H1 (cell line): ENCODE measurements around the gene IL1RAP. TPM values are rescaled to one million over a fixed set of nuclear protein-coding genes. Genes with fewer than 3 reads are reported as not detected.

Experiments used
- CTCF ChIA-PET: fragments of 300-600 bp; sonication (Branson Sonifier 250); formaldehyde crosslinking; loops from one replicate; lab custom pipeline; 2021; ENCODE audit not compliant: partially characterized antibody; lab: Charles Lee
- POLR2A ChIA-PET: fragments of 300-600 bp; sonication (Branson Sonifier 250); formaldehyde crosslinking; loops from one replicate; lab custom pipeline; 2021; ENCODE audit warnings: inconsistent platforms; ENCODE audit not compliant: partially characterized antibody; lab: Charles Lee
- DNase-seq, 2 experiments: peaks; one replicate each; pipeline versions ENCODE4 v3.0.0 to v3.0.0-alpha.2; 2010 to 2022; ENCODE audit warnings: low spot score in 2 of 2, low read depth in 1 of 2, mixed read lengths in 1 of 2
- FAIRE-seq: peaks from 2 replicates; lab custom pipeline; 2011; peaks lifted over from hg19 to GRCh38; lab: Jason Lieb, UNC
- H2AFZ ChIP-seq: 2 replicates; pipeline ENCODE4 v1.8.1; 2012; ENCODE audit warnings: low read length, inconsistent platforms
- H2AK5ac ChIP-seq: 2 replicates; pipeline ENCODE4 v1.6.1; 2013; ENCODE audit warnings: low read depth, low read length
- H2BK120ac ChIP-seq: replicated peaks from 2 replicates; pipeline ENCODE3; 2013; ENCODE audit warnings: low read depth, low read length, inconsistent platforms
- H2BK12ac ChIP-seq: 2 replicates; pipeline ENCODE4 v1.6.1; 2013; ENCODE audit warnings: low read depth, low read length
- H2BK15ac ChIP-seq: 2 replicates; pipeline ENCODE4 v1.6.1; 2013; ENCODE audit warnings: low read length
- H2BK20ac ChIP-seq: 2 replicates; pipeline ENCODE4 v1.6.1; 2013; ENCODE audit warnings: low read length
- H2BK5ac ChIP-seq: 2 replicates; pipeline ENCODE4 v1.6.1; 2013; ENCODE audit warnings: low read depth, low read length
- H3K14ac ChIP-seq: 2 replicates; pipeline ENCODE4 v1.6.1; 2013; ENCODE audit warnings: inconsistent platforms; ENCODE audit not compliant: insufficient read length
- H3K18ac ChIP-seq: 2 replicates; pipeline ENCODE4 v1.6.1; 2013; ENCODE audit warnings: low read length; ENCODE audit errors: extremely low read depth
- H3K23ac ChIP-seq: 2 replicates; pipeline ENCODE4 v1.6.1; 2013; ENCODE audit warnings: inconsistent platforms; ENCODE audit not compliant: insufficient read length
- H3K23me2 ChIP-seq: 2 replicates; pipeline ENCODE4 v1.6.1; 2013; ENCODE audit warnings: low read depth, low read length
- H3K27ac ChIP-seq: 2 replicates; pipeline ENCODE4 v1.6.1; 2011; ENCODE audit warnings: low read depth, low read length, inconsistent platforms
- H3K27me3 ChIP-seq, 4 experiments: replicated peaks in 1 of 4; 1 replicate in 1 of 4; 2 replicates in 3 of 4; pipeline versions ENCODE4 v1.6.1 to v1.8.1; 2011 to 2013; ENCODE audit warnings: low read length in 3 of 4, mild to moderate bottlenecking in 3 of 4, inconsistent platforms in 2 of 4, mixed read lengths in 2 of 4, moderate library complexity in 1 of 4; ENCODE audit not compliant: control insufficient read depth in 3 of 4, insufficient read depth in 3 of 4; ENCODE audit errors: extremely low read depth in 1 of 4
- H3K36me3 ChIP-seq, 4 experiments: 2 replicates each; pipeline versions ENCODE4 v1.6.1 to v1.8.1; 2011 to 2013; ENCODE audit warnings: mild to moderate bottlenecking in 4 of 4, low read length in 3 of 4, moderate library complexity in 2 of 4, control low read depth in 1 of 4, inconsistent platforms in 1 of 4; ENCODE audit not compliant: insufficient read depth in 4 of 4, control insufficient read depth in 2 of 4
- H3K4ac ChIP-seq: replicated peaks from 2 replicates; pipeline ENCODE3; 2013; ENCODE audit warnings: low read length, low read depth, mixed read lengths, inconsistent platforms; ENCODE audit not compliant: insufficient read length
- H3K4me1 ChIP-seq, 4 experiments: replicated peaks in 1 of 4; 1 replicate in 1 of 4; 2 replicates in 3 of 4; pipeline versions ENCODE4 v1.6.1 to v1.8.1; 2011 to 2013; ENCODE audit warnings: low read length in 3 of 4, inconsistent platforms in 2 of 4, mixed read lengths in 1 of 4; ENCODE audit not compliant: insufficient read depth in 4 of 4, control insufficient read depth in 3 of 4
- H3K4me2 ChIP-seq, 2 experiments: 2 replicates each; pipeline versions ENCODE4 v1.6.1 to v1.8.1; 2011 to 2013; ENCODE audit warnings: low read depth in 2 of 2, low read length in 2 of 2, control low read depth in 1 of 2, inconsistent platforms in 1 of 2, mild to moderate bottlenecking in 1 of 2; ENCODE audit not compliant: insufficient read depth in 1 of 2
- H3K4me3 ChIP-seq, 4 experiments: fragments of 200-600, 300-600 bp in 1 of 4; sonication (generic), shearing (Covaris generic), sonication (Bioruptor Twin) in 1 of 4; 2 replicates each; pipeline versions ENCODE4 v1.5.1 to v1.8.1; 2011 to 2016; ENCODE audit warnings: low read length in 4 of 4, low read depth in 3 of 4, control low read depth in 2 of 4, inconsistent platforms in 2 of 4, mild to moderate bottlenecking in 2 of 4, mixed read lengths in 1 of 4, moderate library complexity in 1 of 4; ENCODE audit not compliant: insufficient read depth in 2 of 4; ENCODE audit errors: extremely low read depth in 1 of 4
- H3K56ac ChIP-seq: replicated peaks from 2 replicates; pipeline ENCODE3; 2013; ENCODE audit warnings: low read depth, mild to moderate bottlenecking, mixed read lengths, low read length, inconsistent platforms; ENCODE audit not compliant: insufficient read length
- H3K79me1 ChIP-seq: 2 replicates; pipeline ENCODE4 v1.6.1; 2013; ENCODE audit warnings: low read depth, low read length, control low read depth
- H3K79me2 ChIP-seq, 2 experiments: 2 replicates each; pipeline versions ENCODE4 v1.6.1 to v1.8.1; 2012 to 2013; ENCODE audit warnings: low read length in 2 of 2, mild to moderate bottlenecking in 2 of 2, inconsistent platforms in 1 of 2; ENCODE audit not compliant: insufficient read depth in 2 of 2, control insufficient read depth in 1 of 2
- H3K9ac ChIP-seq, 4 experiments: replicated peaks in 1 of 4; 1 replicate in 1 of 4; 2 replicates in 3 of 4; pipeline versions ENCODE4 v1.6.1 to v1.8.1; 2011 to 2013; ENCODE audit warnings: low read depth in 3 of 4, low read length in 3 of 4, control low read depth in 2 of 4, mild to moderate bottlenecking in 2 of 4, moderate library complexity in 2 of 4, inconsistent platforms in 1 of 4; ENCODE audit errors: extremely low read depth in 1 of 4
- H3K9me3 ChIP-seq, 2 experiments: 2 replicates each; pipeline versions ENCODE4 v1.6.1 to v1.8.1; 2012 to 2013; ENCODE audit warnings: mild to moderate bottlenecking in 2 of 2, moderate library complexity in 2 of 2, control low read depth in 1 of 2, inconsistent platforms in 1 of 2, low read depth in 1 of 2, low read length in 1 of 2, mixed read lengths in 1 of 2; ENCODE audit not compliant: insufficient read depth in 2 of 2
- H4K20me1 ChIP-seq, 2 experiments: replicated peaks in 1 of 2; 2 replicates each; pipeline versions ENCODE3 to v1.8.1; 2011 to 2013; ENCODE audit warnings: inconsistent platforms in 2 of 2, low read length in 2 of 2, mild to moderate bottlenecking in 1 of 2; ENCODE audit not compliant: insufficient read depth in 2 of 2, control insufficient read depth in 1 of 2
- H4K5ac ChIP-seq: 2 replicates; pipeline ENCODE4 v1.6.1; 2013; ENCODE audit warnings: low read length, low read depth, mixed read lengths, inconsistent platforms; ENCODE audit not compliant: insufficient read length
- H4K8ac ChIP-seq: 2 replicates; pipeline ENCODE4 v1.8.0; 2013; ENCODE audit warnings: mild to moderate bottlenecking, moderate library complexity, low read length, inconsistent platforms; ENCODE audit not compliant: insufficient read depth; ENCODE audit errors: extremely low read depth
- H4K91ac ChIP-seq: replicated peaks from 2 replicates; pipeline ENCODE3; 2013; ENCODE audit warnings: low read length, mixed read lengths, inconsistent platforms; ENCODE audit not compliant: insufficient read length
- BRCA1 ChIP-seq: IDR thresholded peaks from 2 replicates; pipeline ENCODE4 v1.6.1; 2012; ENCODE audit warnings: low read depth, low read length, improper control_type of control experiment
- EP300 ChIP-seq, 2 experiments: IDR thresholded peaks; 1 replicate in 1 of 2; 2 replicates in 1 of 2; pipeline ENCODE4 v1.6.1; 2011 to 2012; ENCODE audit warnings: low read depth in 2 of 2, low read length in 2 of 2, mild to moderate bottlenecking in 2 of 2, borderline replicate concordance in 1 of 2, inconsistent platforms in 1 of 2, moderate library complexity in 1 of 2
- HDAC2 ChIP-seq, 2 experiments: fragments of 300-600 bp in 1 of 2; sonication (generic) in 1 of 2; IDR thresholded peaks; 2 replicates each; pipeline ENCODE4 v1.6.1; 2011 to 2012; ENCODE audit warnings: low read depth in 2 of 2, low read length in 2 of 2, mild to moderate bottlenecking in 2 of 2, moderate library complexity in 2 of 2, borderline replicate concordance in 1 of 2, inconsistent platforms in 1 of 2
- KDM4A ChIP-seq: IDR thresholded peaks from one replicate; pipeline ENCODE4 v1.7.1; 2012; ENCODE audit warnings: low read depth, mild to moderate bottlenecking, moderate library complexity, low read length, inconsistent platforms; ENCODE audit not compliant: severe bottlenecking
- SAP30 ChIP-seq: fragments of 300-600 bp; sonication (generic); IDR thresholded peaks from 2 replicates; pipeline ENCODE4 v1.7.1; 2012; ENCODE audit warnings: low read length, moderate library complexity, mild to moderate bottlenecking, inconsistent platforms; ENCODE audit not compliant: insufficient read depth, insufficient replicate concordance
- SIX5 ChIP-seq: IDR thresholded peaks from 2 replicates; pipeline ENCODE4 v1.6.1; 2011; ENCODE audit warnings: mild to moderate bottlenecking, low read depth, low read length
- TAF1 ChIP-seq: IDR thresholded peaks from 2 replicates; pipeline ENCODE4 v1.6.1; 2011; ENCODE audit warnings: mild to moderate bottlenecking, low read depth, low read length
- WGBS, 2 experiments: shearing (Covaris generic) in 1 of 2; methylation state at CpG; one replicate each; pipeline versions ENCODE4 v1.1.6 to v1.1.7; 2013 to 2015; ENCODE audit warnings: low lambda C conversion rate in 2 of 2, mixed read lengths in 2 of 2, inconsistent platforms in 1 of 2, low coverage in 1 of 2, missing lambda C conversion rate in 1 of 2; ENCODE audit not compliant: insufficient replicate concordance in 2 of 2, insufficient coverage in 1 of 2, insufficient read length in 1 of 2; ENCODE audit errors: extremely low coverage in 1 of 2, missing lambda C conversion rate in 1 of 2; 5-methylcytosine and 5-hydroxymethylcytosine counted together
- polyA plus RNA-seq, 7 experiments: library from polyadenylated mRNA; depleted of rRNA in 3 of 7; stranded (reverse) in 5 of 7; unstranded in 2 of 7; fragments of >200 nt in 5 of 7; fragments of 200-250 nt in 2 of 7; gene quantifications; 1 replicate in 5 of 7; 2 replicates in 1 of 7; 4 replicates in 1 of 7; pipeline versions ENCODE4 v1.2.1 to v1.2.3, GENCODE V29; 2011 to 2013; ENCODE audit warnings: missing spikeins in 2 of 7, mixed read lengths in 2 of 7
- total RNA-seq: library from RNA; stranded (reverse); fragmentation: NEBNext Ultra II Directional; extraction: Animal tissue kit (Norgen Biotek cat#: 25700); gene quantifications from 2 replicates; pipeline ENCODE4 v1.2.1, GENCODE V29; 2021
- TF ChIP-seq, protein P1 (sequence below): IDR thresholded peaks from 2 replicates; pipeline ENCODE4 v1.6.1; 2012; ENCODE audit warnings: low read length, inconsistent platforms

Gene IL1RAP
- total and polyA plus RNA-seq, 2 of the 8 experiments (the other 6 are each of a cell fraction or from before 2014, with no cell fraction given), result 2.4 to 3.9 TPM

GRCh38 chr3:190614226-190615059, 100.6 kb downstream of the IL1RAP start:
- TF ChIP-seq TAF1 (no peak), EP300 (IDR thresholded peaks at IDR 0.05; ENCODE audit: borderline replicate concordance in 1 of 2, low read depth in 2 of 2, low read length in 2 of 2) (no peak), BRCA1 (no peak), HDAC2 (IDR thresholded peaks at IDR 0.05; ENCODE audit: borderline replicate concordance in 1 of 2, low read depth in 2 of 2, low read length in 2 of 2) (no peak), KDM4A (no peak), SAP30 (no peak), SIX5 (no peak)
- TF ChIP-seq, protein P1, sequence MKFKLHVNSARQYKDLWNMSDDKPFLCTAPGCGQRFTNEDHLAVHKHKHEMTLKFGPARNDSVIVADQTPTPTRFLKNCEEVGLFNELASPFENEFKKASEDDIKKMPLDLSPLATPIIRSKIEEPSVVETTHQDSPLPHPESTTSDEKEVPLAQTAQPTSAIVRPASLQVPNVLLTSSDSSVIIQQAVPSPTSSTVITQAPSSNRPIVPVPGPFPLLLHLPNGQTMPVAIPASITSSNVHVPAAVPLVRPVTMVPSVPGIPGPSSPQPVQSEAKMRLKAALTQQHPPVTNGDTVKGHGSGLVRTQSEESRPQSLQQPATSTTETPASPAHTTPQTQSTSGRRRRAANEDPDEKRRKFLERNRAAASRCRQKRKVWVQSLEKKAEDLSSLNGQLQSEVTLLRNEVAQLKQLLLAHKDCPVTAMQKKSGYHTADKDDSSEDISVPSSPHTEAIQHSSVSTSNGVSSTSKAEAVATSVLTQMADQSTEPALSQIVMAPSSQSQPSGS, result no peak
- Histone ChIP-seq H4K8ac (no peak overlapping the region), H2BK15ac (no peak overlapping the region), H3K27me3 (no peaks in the 10 kb centered on the region), H2BK20ac (no peak overlapping the region), H3K9ac (no peak overlapping the region), H4K91ac (no peak overlapping the region), H2BK12ac (no peak overlapping the region), H3K18ac (no peak overlapping the region), H3K4me1 (no peaks in the 10 kb centered on the region), H3K56ac (no peak overlapping the region), H3K14ac (no peak overlapping the region), H3K79me2 (no peaks in the 10 kb centered on the region), H3K4me3 (no peak overlapping the region), H4K5ac (no peak overlapping the region), H2AFZ (no peak overlapping the region), H3K27ac (no peak overlapping the region), H3K9me3 (no peaks in the 10 kb centered on the region), H2AK5ac (no peak overlapping the region), H3K23ac (no peak overlapping the region), H3K36me3 (no peaks in the 10 kb centered on the region), H2BK5ac (no peak overlapping the region), H3K79me1 (no peaks in the 10 kb centered on the region), H4K20me1 (no peaks in the 10 kb centered on the region), H2BK120ac (no peak overlapping the region), H3K4me2 (no peak overlapping the region), H3K23me2 (no peaks in the 10 kb centered on the region), H3K4ac (no peak overlapping the region)
- ChIA-PET POLR2A (no interaction called here), CTCF (interaction anchor here (0.6 to 1.4 kb wide), 2 partner anchors 83 to 163 kb away, joined by 3 to 5 read pairs; no protein-coding TSS in a partner anchor)
- FAIRE-seq, result no peak
- WGBS, 2 experiments, result 74% methylated on average over 11 of the region's 11 CpGs; no CpG with 5 or more reads in 1 of the 2 experiments
- DNase-seq, result no peak
